ENCODE results near the gene CHI3L2.

Gene CHI3L2

GRCh38 chr1:111253876-111254275 is 26.4 kb downstream of the CHI3L2 start:
- DNase-seq (ENCODE audit: low read depth) = no peak

GRCh38 chr1:111256988-111257658 is 29.6 kb downstream of the CHI3L2 start:
- DNase-seq (ENCODE audit: low read depth) = no peak

GRCh38 chr1:111267801-111268508 is 40.4 kb downstream of the CHI3L2 start:
- DNase-seq (ENCODE audit: low read depth) = no peak

DNA sequence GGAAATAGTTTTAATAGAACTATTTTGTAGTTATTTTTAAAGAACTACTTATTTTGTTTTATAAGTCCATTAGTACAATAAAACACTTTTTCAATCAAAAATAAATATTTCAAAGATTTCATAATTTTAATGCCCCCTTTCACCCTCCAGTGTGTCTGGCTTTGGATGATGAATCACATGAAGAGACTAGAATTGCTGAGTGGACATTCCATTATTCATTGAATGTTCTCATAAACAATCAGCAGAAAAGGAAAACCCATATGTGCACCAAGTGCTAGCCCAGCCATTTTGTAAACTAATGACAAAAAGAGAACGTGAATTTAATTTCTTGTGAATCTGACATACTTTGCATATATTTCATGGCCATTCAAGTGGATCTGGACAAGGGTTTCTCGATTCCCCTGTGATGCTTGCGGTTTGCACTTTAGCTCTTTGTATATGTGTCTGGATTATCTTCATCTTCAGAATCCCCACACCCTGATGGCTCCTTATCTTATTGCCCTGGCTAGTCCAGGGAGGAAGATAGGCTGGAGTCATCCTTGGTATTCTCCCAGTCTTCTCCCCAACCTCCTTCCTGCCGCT is 42.4 kb downstream of the CHI3L2 start:
- DNase-seq (ENCODE audit: low read depth) = no peak

DNA sequence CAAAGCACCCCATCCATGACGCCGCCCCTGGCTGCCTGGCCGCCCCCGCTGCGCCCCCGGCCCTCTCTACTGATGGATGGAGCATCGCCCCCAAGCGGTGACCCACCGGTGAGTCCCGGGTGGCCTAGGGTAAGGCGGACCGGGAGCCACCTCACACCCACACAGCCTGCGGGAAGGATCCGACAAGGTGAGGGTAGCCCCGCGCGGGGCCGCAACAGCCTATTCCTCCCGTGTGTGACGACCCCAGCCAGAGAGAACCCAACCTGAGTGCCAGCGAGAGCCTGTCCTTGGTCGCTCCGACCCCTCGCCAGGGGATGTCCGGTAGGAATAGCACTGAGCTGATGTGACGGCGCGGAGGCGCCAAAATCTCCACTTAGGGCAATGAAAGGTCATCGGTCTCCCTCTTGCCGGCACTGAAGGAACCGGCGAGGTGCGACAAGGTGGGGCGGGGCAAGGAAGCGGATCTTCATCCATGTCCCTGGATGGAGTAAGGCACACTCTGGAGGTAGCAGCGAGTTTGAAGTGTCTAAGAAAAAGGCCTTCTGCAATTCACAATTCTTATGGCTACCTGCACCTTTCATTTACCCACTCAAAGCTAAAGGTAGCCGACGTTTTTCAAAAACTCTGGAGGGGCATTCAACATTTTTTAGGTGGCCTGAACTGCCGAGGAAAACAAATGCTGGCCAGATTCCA is 43.4 kb downstream of the CHI3L2 start:
- DNase-seq (ENCODE audit: low read depth) = no peak

GRCh38 chr1:111271464-111271801 is 43.9 kb downstream of the CHI3L2 start:
- DNase-seq (ENCODE audit: low read depth) = no peak

DNA sequence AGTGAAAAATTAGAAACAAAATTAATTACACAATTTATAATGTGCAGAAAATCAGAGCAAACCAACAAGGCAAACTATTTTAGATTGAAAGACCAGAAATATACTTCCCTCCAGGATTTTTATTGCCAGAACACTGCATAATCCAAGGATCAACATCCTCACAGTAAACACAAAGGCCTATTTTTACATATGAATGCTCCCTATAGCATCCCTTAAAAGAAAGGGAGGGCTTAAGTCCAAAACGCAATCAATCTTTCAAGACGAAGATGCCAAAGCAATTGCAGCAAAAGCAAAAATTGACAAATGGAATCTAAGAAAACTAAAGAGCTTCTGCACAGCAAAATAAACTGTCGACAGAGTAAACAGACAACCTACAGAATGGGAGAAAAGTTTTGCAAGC is 44.6 kb downstream of the CHI3L2 start:
- no peak for DNase-seq (ENCODE audit: low read depth)

DNA sequence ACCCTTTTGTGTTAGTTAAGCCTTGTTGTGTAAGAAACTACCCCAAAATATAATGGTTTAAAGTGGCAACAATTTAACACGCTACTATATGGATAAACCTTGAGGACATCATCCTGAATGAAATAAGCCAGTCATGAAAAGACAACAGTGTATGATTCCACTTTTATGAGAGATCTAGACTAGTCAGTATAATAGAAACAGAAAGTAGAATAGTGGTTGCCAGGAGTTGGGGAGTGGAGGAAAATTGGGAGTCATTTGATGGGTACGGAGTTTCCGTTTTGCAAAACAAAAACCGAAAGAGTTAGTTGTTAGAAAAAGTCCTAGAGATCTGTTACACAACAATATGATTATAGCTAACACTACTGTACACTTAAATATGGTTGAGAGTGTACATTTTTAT is 47.1 kb downstream of the CHI3L2 start:
- DNase-seq (ENCODE audit: low read depth) = no peak

GRCh38 chr1:111275079-111275478 is 47.6 kb downstream of the CHI3L2 start:
- DNase-seq (ENCODE audit: low read depth) = no peak

DNA sequence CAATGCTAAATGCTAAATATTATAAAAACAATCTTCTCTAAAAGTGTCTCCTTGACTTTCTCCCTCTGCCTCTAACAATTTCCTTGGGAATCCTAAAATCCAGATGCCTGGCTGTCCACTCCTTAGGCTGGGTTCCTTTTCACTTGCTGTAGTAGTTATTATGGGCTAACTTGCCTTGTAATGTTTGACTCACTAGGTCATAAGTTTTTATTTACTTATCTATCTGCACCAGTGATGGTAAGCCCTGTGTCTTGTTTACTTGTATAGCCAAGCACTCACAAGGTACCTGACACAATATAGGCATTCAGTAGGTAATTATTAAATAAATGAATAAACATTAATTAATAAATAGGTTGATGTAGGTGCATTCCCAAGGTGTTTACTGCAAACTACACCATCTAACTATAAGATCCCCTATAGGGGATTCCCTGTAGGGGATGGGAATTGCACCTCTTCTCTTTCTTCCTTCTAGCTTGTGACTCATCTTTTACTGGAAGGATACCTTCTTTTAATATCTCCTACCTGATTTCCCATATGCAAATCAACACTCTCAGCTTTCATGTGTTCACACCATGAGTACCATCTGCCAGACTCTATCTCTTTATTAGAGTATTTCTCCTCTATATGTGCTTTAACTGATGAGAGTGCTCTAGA is 48.4 kb downstream of the CHI3L2 start:
- no peak for DNase-seq (ENCODE audit: low read depth)

- DNase-seq (ENCODE audit: low read depth) = no peak
Measured at GRCh38 chr1:111279144-111279543, 51.6 kb downstream of the CHI3L2 start.

- DNase-seq (ENCODE audit: low read depth) = no peak
Measured at GRCh38 chr1:111280267-111280666, 52.8 kb downstream of the CHI3L2 start.

GRCh38 chr1:111281411-111281810 is 53.9 kb downstream of the CHI3L2 start:
- no peak for DNase-seq (ENCODE audit: low read depth)

DNA sequence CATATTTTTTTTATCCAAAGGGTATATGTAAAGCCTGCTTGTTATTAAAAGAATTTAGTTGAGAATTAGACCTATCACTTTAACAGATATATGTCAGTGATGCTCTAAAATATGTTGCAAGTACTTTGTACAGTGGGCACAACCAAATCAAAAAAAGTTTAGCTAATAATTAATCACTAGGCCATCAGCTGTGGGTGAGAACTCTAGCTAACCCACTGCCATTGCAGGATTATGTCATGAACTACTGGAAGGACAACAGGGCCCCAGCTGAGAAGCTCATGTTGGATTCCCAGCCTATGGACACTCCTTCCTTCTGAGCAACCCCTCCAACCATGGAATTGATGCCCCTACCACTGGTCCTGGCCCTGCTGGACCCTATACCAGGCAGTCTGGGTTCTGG is 56.3 kb downstream of the CHI3L2 start:
- DNase-seq (ENCODE audit: low read depth) = no peak

GRCh38 chr1:111285879-111286278 is 58.4 kb downstream of the CHI3L2 start:
- DNase-seq (ENCODE audit: low read depth) = no peak

GRCh38 chr1:111286912-111287311 is 59.4 kb downstream of the CHI3L2 start:
- DNase-seq (ENCODE audit: low read depth) = no peak

DNA sequence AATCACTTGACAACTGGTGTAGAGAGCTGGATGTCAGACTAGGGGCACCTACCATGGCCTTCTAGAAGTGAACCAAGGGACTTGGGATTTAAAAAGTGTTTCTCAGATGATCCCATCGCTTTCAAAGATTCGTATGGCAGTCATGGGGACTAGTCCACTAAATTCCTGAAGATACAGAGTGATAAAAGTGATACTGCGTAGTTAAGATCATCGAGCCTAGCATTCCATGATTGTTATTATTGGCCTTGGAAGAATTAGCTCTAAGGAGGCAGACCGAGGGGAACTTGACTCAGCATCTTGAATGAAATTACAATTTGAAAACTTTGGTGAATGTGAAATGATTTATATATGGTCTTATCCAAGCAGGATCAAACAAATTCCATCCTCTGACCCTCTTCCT is 61.9 kb downstream of the CHI3L2 start:
- no peak for DNase-seq (ENCODE audit: low read depth)

- DNase-seq (ENCODE audit: low read depth) = no peak
Measured at GRCh38 chr1:111290104-111290503, 62.6 kb downstream of the CHI3L2 start.

- no peak for DNase-seq (ENCODE audit: low read depth)
Measured at GRCh38 chr1:111290630-111291029, 63.1 kb downstream of the CHI3L2 start, which contains the start of gene CHIA. Gene CHIA (plus strand): TSS chr1:111290851. CDS start chr1:111310468, 19,617 bp downstream.

Data from stimulated activated CD8-positive, alpha-beta memory T cell treated with anti-CD3 and anti-CD28 coated beads, Interleukin-12 subunit alpha, Interleukin-12 subunit beta, amount 100 ng/mL, for 4 hours (primary cell).